ENCODE data around the gene DMD.

The DMD gene

DNA sequence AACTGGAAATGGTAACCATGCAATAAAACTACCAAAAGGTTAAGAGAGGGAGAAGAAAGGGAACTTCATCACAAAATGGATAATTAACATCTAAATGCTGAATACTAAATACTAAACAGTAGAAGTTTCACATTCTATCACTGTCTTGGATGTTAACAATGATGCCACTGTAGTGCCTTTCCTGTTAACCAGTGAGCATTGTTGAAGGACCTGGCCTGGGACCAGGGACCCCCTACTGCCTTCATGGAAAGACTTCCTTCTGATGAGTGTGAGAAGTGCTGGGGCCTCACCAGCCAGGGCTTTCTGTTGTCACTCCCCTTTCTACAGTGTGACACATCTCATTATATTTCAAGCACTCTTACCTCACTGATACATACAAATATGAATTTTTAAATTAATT, 1400.2 kb downstream of the DMD start:
- Histone ChIP-seq H3K27me3 (ENCODE audit: low read depth, low read length) (no peaks in the 10 kb centered on the region), H3K4me1 (ENCODE audit: low read length) (no peaks in the 10 kb centered on the region), H3K27ac (ENCODE audit: low read length) (no peak overlapping the region), H3K4me2 (ENCODE audit: low read length) (no peak overlapping the region), H3K9ac (ENCODE audit: low read length) (no peak overlapping the region), H3K4me3 (ENCODE audit: low read length) (no peak overlapping the region), H3K36me3 (replicated peaks; ENCODE audit: low read depth, low read length) (no peaks in the 10 kb centered on the region), H4K20me1 (ENCODE audit: insufficient read depth, low read length) (no peaks in the 10 kb centered on the region), H3K79me2 (ENCODE audit: low read length) (no peaks in the 10 kb centered on the region), H2AFZ (ENCODE audit: low read depth, low read length) (no peak overlapping the region), H3K9me3 (ENCODE audit: insufficient read depth, low read length) (no peaks in the 10 kb centered on the region)
- no peak for TF ChIP-seq EZH2phosphoT487 (IDR thresholded peaks at IDR 0.05; ENCODE audit: low read depth)
- TF ChIP-seq, protein P1, sequence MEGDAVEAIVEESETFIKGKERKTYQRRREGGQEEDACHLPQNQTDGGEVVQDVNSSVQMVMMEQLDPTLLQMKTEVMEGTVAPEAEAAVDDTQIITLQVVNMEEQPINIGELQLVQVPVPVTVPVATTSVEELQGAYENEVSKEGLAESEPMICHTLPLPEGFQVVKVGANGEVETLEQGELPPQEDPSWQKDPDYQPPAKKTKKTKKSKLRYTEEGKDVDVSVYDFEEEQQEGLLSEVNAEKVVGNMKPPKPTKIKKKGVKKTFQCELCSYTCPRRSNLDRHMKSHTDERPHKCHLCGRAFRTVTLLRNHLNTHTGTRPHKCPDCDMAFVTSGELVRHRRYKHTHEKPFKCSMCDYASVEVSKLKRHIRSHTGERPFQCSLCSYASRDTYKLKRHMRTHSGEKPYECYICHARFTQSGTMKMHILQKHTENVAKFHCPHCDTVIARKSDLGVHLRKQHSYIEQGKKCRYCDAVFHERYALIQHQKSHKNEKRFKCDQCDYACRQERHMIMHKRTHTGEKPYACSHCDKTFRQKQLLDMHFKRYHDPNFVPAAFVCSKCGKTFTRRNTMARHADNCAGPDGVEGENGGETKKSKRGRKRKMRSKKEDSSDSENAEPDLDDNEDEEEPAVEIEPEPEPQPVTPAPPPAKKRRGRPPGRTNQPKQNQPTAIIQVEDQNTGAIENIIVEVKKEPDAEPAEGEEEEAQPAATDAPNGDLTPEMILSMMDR (IDR thresholded peaks at IDR 0.05; ENCODE audit: low read depth, low read length): no peak

DNA sequence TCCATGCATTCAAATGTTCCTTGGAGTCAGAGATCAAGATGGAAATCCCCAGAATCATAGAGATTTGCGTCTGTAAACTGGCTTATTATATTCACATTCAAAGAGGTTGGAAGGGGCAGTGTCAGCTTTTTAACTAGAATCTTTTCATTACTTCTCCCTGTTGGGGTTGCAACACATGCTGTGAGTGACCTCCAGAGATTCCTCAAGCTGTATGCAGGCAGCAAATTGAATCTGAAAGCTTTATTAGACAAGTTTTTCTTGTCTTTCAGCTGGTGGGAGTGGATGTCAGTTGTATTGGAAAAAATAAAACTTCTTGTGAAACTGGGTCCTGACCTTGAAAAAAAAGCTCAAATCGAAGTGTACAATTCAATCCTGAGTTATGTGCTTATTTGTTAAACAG, 1403.0 kb downstream of the DMD start:
- Histone ChIP-seq H3K9me3 (ENCODE audit: insufficient read depth, low read length) (no peaks in the 10 kb centered on the region), H4K20me1 (ENCODE audit: insufficient read depth, low read length) (no peaks in the 10 kb centered on the region), H3K4me2 (ENCODE audit: low read length) (no peak overlapping the region), H3K4me1 (ENCODE audit: low read length) (no peaks in the 10 kb centered on the region), H3K27me3 (ENCODE audit: low read depth, low read length) (no peaks in the 10 kb centered on the region), H2AFZ (ENCODE audit: low read depth, low read length) (no peak overlapping the region), H3K4me3 (ENCODE audit: low read length) (no peak overlapping the region), H3K9ac (ENCODE audit: low read length) (no peak overlapping the region), H3K36me3 (replicated peaks; ENCODE audit: low read depth, low read length) (no peaks in the 10 kb centered on the region), H3K27ac (ENCODE audit: low read length) (no peak overlapping the region), H3K79me2 (ENCODE audit: low read length) (no peaks in the 10 kb centered on the region)
- TF ChIP-seq EZH2phosphoT487 (IDR thresholded peaks at IDR 0.05; ENCODE audit: low read depth): no peak
- TF ChIP-seq, protein P1 (IDR thresholded peaks at IDR 0.05; ENCODE audit: low read depth, low read length): no peak

DNA sequence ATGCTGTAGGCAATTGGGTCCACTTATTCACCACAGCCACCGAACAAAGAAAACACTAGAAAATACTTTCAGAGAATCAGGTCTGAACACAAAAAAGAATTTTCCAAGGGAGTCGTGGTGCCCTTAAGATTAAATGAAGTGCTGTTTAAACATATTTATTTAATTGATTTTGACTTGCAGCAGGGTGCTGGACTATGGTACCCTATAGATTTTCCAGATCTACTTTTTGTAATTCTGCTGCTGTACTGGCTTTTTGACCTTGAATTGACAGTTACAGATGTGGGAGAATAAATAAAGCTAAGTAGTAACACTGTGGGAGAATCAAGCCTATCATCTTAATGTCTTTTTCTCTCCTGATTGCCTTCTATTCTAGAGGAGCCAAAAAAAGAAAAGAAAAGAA, 1404.2 kb downstream of the DMD start:
- Histone ChIP-seq H4K20me1 (ENCODE audit: insufficient read depth, low read length) (no peaks in the 10 kb centered on the region), H3K4me3 (ENCODE audit: low read length) (no peak overlapping the region), H3K4me1 (ENCODE audit: low read length) (no peaks in the 10 kb centered on the region), H3K9ac (ENCODE audit: low read length) (no peak overlapping the region), H2AFZ (ENCODE audit: low read depth, low read length) (no peak overlapping the region), H3K79me2 (ENCODE audit: low read length) (no peaks in the 10 kb centered on the region), H3K36me3 (replicated peaks; ENCODE audit: low read depth, low read length) (no peaks in the 10 kb centered on the region), H3K27me3 (ENCODE audit: low read depth, low read length) (no peaks in the 10 kb centered on the region), H3K9me3 (ENCODE audit: insufficient read depth, low read length) (no peaks in the 10 kb centered on the region), H3K4me2 (ENCODE audit: low read length) (no peak overlapping the region), H3K27ac (ENCODE audit: low read length) (no peak overlapping the region)
- TF ChIP-seq EZH2phosphoT487 (IDR thresholded peaks at IDR 0.05; ENCODE audit: low read depth): no peak
- TF ChIP-seq, protein P1 (IDR thresholded peaks at IDR 0.05; ENCODE audit: low read depth, low read length): no peak

DNA sequence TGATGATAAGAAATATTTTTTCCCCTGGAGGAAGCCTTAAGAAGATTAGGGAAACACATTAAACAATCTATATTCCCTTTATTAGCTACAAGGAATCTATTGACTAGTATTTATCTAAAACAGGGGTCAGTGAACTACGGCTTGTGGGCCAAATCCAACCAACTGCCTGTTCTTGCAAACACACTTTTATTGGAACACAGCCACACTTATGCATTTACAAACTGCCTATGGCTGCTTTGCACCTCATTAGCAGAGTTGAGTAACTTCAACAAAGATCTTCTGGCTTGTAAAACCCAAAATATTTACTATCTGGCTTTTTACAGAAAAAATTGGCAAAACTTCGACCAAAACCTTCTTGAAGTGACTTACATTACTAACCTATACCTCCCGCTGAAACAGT, 1405.6 kb downstream of the DMD start:
- no peak overlapping the region for H3K4me3 ChIP-seq (ENCODE audit: low read length)
- no peak overlapping the region for H3K4me2 ChIP-seq (ENCODE audit: low read length)
- H2AFZ ChIP-seq (ENCODE audit: low read depth, low read length): no peak overlapping the region
- TF ChIP-seq, protein P1 (IDR thresholded peaks at IDR 0.05; ENCODE audit: low read depth, low read length): no peak
- no peak for TF ChIP-seq EZH2phosphoT487 (IDR thresholded peaks at IDR 0.05; ENCODE audit: low read depth)
- no peaks in the 10 kb centered on the region for H3K4me1 ChIP-seq (ENCODE audit: low read length)
- no peaks in the 10 kb centered on the region for H3K9me3 ChIP-seq (ENCODE audit: insufficient read depth, low read length)
- no peaks in the 10 kb centered on the region for H3K36me3 ChIP-seq (replicated peaks; ENCODE audit: low read depth, low read length)
- H3K27ac ChIP-seq (ENCODE audit: low read length): no peak overlapping the region
- H4K20me1 ChIP-seq (ENCODE audit: insufficient read depth, low read length): no peaks in the 10 kb centered on the region
- H3K79me2 ChIP-seq (ENCODE audit: low read length): no peaks in the 10 kb centered on the region
- no peak overlapping the region for H3K9ac ChIP-seq (ENCODE audit: low read length)
- no peaks in the 10 kb centered on the region for H3K27me3 ChIP-seq (ENCODE audit: low read depth, low read length)

Data from OCI-LY3 (cell line).